Amygdala (tissue), 56 donors: ENCODE measurements around the gene C10orf95.

Source experiments
- DNase-seq, 56 donors: peaks; one replicate each; lab custom pipeline; 2025; lab: John Stamatoyannopoulos, UW

Gene C10orf95

DNA sequence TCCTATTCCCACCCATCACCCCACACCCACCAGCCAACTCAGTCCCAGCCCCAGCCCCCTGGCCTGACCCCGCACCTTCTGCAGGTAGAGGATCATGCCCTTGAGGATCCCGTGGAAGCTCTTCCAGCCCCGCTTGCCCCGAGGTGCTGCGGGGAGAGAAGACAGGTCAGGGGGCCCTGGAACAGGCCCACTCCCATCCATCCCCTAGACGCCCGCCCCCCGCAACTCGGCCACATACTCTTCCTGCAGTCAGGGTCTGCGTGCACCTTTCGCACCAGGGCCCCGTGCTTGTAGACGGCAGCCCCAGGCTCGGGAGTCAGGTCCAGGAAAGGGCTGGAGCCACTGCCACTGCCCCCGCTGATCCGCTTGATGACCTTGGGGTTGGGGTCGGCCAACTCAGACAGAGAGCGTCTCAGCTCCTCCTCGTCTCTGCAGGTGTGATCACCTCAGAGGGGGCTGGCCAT is 46.2 kb downstream of the C10orf95 start:
- DNase-seq = no peak

DNA sequence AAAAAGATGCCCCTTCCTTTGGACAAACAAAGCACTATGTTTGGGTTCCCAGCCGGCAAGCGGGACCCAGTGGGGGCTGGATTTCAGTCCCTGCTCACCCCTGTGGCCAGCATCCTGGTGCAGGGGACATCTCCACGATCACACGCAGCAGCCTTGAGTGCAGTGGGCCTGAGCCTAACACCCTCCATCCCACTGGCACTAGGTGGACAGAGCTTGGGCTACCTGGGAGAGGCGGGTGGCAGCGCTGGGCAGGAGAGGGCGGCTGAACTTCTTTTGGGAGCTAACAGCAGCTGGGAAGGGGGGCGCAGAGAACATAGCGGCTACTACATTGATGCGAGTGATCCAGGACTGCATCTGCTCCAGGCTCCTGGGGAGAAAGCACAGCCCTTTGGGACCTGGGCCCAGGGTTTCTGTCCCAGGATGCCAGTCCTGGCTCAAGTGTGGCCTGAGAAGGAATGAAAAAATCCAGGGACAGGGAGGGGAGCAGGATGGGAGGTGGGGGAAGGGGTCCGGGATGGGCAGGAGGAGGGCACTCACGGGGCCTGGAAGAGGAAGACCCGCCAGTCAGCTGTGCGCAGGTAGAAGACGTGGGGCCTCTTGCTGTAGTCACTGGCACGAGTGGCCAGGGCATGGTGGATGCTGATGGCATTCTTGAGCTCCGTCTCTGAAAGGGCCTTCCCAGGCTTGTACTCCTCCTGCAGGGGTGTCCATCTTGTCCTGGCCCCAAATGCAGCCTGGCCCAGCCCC is 46.8 kb downstream of the C10orf95 start:
- no peak for DNase-seq

DNA sequence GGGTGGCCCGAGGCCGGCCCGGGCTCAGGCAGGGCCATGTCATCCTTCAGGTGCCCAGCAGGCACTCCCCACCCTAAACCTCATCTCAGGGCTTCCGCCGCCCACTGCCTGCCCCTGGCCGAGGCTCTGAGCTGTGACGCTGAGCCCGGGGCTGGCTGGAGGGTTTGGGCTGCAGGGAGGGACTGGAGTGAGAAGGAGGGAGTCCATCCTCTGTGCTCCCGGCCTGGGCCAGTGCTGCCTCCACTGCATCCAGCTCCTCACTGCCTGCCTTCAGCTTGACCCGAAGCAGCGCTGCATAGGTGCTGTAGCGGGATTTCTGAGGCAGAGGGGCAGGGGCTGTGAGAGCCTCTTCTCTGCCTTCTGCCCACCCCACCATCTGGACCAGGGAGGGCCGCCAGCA is 48.2 kb downstream of the C10orf95 start:
- DNase-seq = no peak

DNA sequence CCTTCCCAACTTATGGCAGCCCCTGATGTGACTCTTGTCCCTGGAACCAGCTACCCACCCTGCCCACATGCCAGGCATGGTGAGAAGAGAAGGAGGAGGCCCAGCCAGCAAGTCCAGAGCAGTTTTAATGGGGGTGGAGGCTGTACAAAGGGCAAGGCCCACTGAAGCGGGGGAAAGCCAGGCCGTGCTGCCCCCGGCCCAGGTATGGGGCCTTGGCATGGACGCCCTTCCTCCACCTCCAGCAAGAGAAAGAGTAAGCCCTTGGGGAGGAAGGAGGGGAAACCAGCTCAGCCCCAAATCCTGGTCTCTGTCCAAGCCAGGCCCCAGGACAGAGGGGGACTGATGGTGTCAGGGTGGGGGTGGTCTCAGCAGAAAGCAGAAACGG is 48.8 kb downstream of the C10orf95 start:
- DNase-seq = no peak

DNA sequence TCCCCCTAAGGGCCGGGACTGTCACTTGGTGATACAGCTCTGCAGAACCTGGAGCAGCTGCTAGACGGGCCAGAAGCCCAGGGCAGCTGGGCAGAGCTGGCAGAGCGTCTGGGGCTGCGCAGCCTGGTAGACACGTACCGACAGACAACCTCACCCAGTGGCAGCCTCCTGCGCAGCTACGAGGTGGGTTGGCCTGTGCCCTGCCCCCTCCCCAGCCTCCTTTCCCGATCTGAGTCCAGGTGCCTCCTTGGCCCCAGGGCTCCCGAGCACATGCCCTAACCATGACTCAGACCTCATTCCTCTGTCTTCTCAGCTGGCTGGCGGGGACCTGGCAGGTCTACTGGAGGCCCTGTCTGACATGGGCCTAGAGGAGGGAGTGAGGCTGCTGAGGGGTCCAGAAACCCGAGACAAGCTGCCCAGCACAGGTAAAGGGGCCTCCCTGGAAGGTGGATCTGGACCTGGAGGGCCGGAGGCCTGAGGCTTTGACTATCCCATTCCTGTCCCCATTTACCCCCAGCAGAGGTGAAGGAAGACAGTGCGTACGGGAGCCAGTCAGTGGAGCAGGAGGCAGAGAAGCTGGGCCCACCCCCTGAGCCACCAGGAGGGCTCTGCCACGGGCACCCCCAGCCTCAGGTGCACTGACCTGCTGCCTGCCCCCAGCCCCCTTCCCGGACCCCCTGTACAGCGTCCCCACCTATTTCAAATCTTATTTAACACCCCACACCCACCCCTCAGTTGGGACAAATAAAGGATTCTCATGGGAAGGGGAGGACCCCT is 49.4 kb downstream of the C10orf95 start:
- DNase-seq = no peak

DNA sequence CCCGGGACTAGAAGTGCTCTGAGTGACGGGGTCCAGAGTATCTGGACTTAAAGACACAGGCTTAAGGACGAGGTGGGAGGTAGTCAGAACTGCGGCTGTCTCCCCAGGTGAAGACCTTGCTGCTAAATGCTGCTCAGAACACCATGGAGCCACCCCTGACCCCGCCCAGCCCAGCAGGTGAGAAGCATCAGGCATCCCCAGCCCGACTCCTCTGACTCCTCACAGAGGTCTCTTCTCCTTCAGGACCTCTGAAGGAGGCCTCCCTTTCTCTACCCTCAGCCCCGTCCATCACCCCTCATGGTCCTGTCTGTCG is 50.0 kb downstream of the C10orf95 start:
- DNase-seq = no peak

DNA sequence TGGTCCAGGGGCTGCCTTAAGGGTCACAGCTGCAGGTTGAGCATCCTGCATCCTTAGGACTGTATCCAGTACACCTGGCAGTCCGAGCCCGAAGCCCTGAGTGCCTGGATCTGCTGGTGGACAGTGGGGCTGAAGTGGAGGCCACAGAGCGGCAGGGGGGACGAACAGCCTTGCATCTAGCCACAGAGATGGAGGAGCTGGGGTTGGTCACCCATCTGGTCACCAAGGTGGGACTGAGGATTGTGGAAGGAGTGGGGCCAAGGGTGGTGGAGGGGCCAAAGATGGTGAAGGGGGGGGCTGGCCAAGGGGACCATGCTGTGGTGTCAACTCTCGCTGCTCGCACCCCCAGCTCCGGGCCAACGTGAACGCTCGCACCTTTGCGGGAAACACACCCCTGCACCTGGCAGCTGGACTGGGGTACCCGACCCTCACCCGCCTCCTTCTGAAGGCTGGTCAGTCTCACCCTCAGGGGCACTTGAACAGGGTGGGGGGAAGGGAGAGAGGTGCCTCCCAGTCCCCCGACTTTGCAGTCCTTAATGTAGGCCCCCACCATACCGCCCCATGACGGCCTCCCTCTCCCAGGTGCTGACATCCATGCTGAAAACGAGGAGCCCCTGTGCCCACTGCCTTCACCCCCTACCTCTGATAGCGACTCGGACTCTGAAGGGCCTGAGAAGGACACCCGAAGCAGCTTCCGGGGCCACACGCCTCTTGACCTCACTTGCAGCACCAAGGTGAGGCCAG is 50.6 kb downstream of the C10orf95 start:
- DNase-seq = no peak

DNA sequence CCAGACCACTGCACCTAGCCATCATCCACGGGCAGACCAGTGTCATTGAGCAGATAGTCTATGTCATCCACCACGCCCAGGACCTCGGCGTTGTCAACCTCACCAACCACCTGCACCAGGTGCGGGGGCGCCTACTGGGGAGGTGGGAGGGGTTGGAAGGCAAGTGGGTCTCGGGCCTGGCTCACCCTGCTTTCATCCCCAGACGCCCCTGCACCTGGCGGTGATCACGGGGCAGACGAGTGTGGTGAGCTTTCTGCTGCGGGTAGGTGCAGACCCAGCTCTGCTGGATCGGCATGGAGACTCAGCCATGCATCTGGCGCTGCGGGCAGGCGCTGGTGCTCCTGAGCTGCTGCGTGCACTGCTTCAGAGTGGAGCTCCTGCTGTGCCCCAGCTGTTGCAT is 51.3 kb downstream of the C10orf95 start:
- peak in 1 of 56 donors; percentile 33 for DNase-seq
